GM18526 (cell line): ENCODE measurements around the gene GRM1.

Experiments
- POLR2A ChIP-seq: IDR thresholded peaks from 3 replicates; pipeline ENCODE4 v1.6.1; 2011; ENCODE audit not compliant: insufficient read length; ENCODE audit errors: extremely low read depth

Gene GRM1

GRCh38 chr6:146460941-146461340 is 432.1 kb downstream of the GRM1 start:
- TF ChIP-seq POLR2A, result no peak

- TF ChIP-seq POLR2A, result no peak
Observed at GRCh38 chr6:146470091-146470770, 441.4 kb downstream of the GRM1 start.

GRCh38 chr6:146472918-146473317 is 444.1 kb downstream of the GRM1 start:
- TF ChIP-seq POLR2A, result no peak

- no peak for TF ChIP-seq POLR2A
Observed at GRCh38 chr6:146481527-146481926, 452.7 kb downstream of the GRM1 start.

- no peak for TF ChIP-seq POLR2A
Observed at GRCh38 chr6:146484411-146484810, 455.5 kb downstream of the GRM1 start.
